ENCODE data around the gene CACNA2D1.
A peak's percentile ranks its signal among the peaks of the same experiment; 100 is the strongest.
"Not testable (repeated sequence)": the region's sequence is repeated elsewhere in the genome, so short reads cannot be mapped to it uniquely, and the experiment has no call there.

The CACNA2D1 gene

GRCh38 chr7:82435769-82436168 lies 7.8 kb downstream of the CACNA2D1 start:
- no peak overlapping the region for H3K4me3 ChIP-seq (ENCODE audit: control insufficient read depth, low read depth, low read length)
- DNase-seq (ENCODE audit: low read depth) = no peak
- no peak for TF ChIP-seq CTCF (IDR thresholded peaks at IDR 0.05; ENCODE audit: control insufficient read depth, insufficient read depth, low read depth, low read length, missing control alignments)

- TF ChIP-seq CTCF (IDR thresholded peaks at IDR 0.05; ENCODE audit: control insufficient read depth, insufficient read depth, low read depth, low read length, missing control alignments) = no peak
- no peak for DNase-seq (ENCODE audit: low read depth)
- no peak overlapping the region for H3K4me3 ChIP-seq (ENCODE audit: control insufficient read depth, low read depth, low read length)
Observed at GRCh38 chr7:82434275-82435022, 9.1 kb downstream of the CACNA2D1 start.

GRCh38 chr7:82433507-82433906 lies 10.1 kb downstream of the CACNA2D1 start:
- no peak overlapping the region for H3K4me3 ChIP-seq (ENCODE audit: control insufficient read depth, low read depth, low read length)
- no peak for TF ChIP-seq CTCF (IDR thresholded peaks at IDR 0.05; ENCODE audit: control insufficient read depth, insufficient read depth, low read depth, low read length, missing control alignments)
- no peak for DNase-seq (ENCODE audit: low read depth)

GRCh38 chr7:82432743-82433142 lies 10.8 kb downstream of the CACNA2D1 start:
- H3K4me3 ChIP-seq (ENCODE audit: control insufficient read depth, low read depth, low read length); DNase-seq (ENCODE audit: low read depth): not testable (repeated sequence)

- no peak for TF ChIP-seq CTCF (IDR thresholded peaks at IDR 0.05; ENCODE audit: control insufficient read depth, insufficient read depth, low read depth, low read length, missing control alignments)
- no peak overlapping the region for H3K4me3 ChIP-seq (ENCODE audit: control insufficient read depth, low read depth, low read length)
- peak; percentile 79 for DNase-seq (ENCODE audit: low read depth)
Observed at GRCh38 chr7:82430500-82431465, 12.8 kb downstream of the CACNA2D1 start.

GRCh38 chr7:82429408-82429807 lies 14.2 kb downstream of the CACNA2D1 start:
- no peak for TF ChIP-seq CTCF (IDR thresholded peaks at IDR 0.05; ENCODE audit: control insufficient read depth, insufficient read depth, low read depth, low read length, missing control alignments)
- no peak for DNase-seq (ENCODE audit: low read depth)
- no peak overlapping the region for H3K4me3 ChIP-seq (ENCODE audit: control insufficient read depth, low read depth, low read length)
